GM19035 (cell line): ENCODE data around the gene SEMA4F.

Experiments
- ATAC-seq: cut with Tn5 transposase; IDR thresholded peaks from one replicate; pipeline ENCODE4 v1.9.1; 2021; ENCODE audit not compliant: unreplicated experiment

SEMA4F gene

DNA sequence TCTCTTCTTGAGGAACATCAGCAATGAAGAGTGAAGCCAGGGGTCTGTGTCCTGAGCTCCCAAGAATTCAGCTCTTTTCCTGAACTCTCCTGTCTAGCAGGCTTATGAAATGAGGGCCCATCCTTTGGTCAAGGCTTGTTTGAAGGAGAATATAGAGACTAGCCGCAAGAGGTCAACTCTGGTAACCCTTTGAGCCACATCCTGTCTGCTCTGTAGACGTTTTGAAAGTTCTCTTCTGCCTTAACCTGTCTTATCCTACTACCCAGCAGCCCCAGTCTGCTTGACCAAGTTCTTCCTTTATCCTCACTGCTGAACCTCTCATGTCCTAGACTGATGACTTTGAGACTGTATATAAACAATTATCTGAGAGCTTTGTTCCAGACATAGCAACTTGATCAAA, 5.4 kb downstream of the SEMA4F start:
- no peak for ATAC-seq

GRCh38 chr2:74668087-74668486, 14.0 kb downstream of the SEMA4F start:
- no peak for ATAC-seq

GRCh38 chr2:74670263-74670662, 16.2 kb downstream of the SEMA4F start:
- ATAC-seq: no peak

GRCh38 chr2:74671479-74671878, 17.4 kb downstream of the SEMA4F start:
- ATAC-seq: no peak

DNA sequence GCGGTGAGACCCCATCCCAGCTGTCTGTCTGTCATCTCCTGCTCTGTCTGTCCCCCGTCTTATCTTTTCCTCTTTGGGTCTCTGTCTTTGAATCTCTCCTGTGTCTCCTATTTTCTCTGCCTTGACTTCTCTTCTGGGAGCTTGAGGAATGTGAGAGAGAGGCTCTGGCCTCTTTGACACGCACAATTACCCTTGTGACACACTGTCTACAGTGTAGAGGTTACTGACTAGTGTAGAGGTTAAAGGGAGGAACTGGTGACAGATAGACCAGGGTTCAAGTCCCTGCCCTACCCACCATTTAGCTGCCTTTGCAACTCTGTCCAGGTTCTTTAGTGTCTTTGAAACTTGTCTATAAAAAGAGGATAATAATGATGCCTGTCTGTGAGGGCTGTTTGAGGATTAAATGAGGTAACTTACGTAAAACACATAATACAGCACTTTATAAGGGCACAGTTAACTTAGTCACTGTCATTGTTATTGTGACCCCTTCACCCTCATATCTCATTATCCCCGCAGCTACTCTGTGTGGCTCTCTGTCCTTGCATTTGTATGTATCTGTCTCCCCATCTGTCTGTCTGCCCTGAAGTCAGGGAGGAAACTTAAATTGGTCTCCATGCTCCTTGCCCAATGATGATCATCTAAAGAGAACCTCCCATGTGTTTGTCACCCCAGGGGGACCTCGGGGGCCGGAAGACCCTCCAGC, 19.9 kb downstream of the SEMA4F start:
- ATAC-seq: no peak

- no peak for ATAC-seq
Measured at GRCh38 chr2:74675090-74675489, 21.0 kb downstream of the SEMA4F start.

DNA sequence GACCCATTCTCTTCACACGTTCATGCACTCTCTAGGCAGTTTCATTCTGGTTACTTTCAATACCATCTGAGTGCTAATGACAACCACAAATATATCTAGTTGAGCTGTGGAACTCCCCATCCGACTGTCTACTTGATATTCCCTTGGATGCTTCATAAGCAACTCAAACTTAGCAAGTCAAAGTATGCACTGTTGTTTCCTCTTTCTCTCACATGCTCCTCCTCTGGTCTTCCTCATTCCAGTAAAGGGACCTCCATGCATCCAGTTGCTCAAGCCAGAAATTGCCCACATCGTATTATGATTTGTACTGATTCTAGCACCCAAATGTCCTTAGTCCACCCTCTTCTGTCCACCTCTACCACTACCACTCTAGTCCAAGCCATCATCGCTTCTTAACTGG, 22.3 kb downstream of the SEMA4F start:
- ATAC-seq: no peak

DNA sequence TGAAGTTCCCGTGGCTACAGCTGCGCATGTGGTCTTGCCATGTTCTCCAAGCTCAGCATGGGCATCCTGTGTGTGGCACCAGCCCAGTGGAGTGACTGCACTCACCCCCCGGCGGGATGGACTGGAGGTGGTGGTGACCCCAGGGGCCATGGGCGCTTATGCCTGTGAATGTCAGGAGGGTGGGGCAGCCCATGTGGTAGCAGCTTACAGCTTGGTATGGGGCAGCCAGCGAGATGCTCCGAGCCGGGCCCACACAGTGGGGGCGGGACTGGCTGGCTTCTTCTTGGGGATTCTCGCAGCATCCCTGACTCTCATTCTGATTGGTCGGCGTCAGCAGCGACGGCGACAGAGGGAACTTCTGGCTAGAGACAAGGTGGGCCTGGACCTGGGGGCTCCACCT, 25.6 kb downstream of the SEMA4F start:
- no peak for ATAC-seq

DNA sequence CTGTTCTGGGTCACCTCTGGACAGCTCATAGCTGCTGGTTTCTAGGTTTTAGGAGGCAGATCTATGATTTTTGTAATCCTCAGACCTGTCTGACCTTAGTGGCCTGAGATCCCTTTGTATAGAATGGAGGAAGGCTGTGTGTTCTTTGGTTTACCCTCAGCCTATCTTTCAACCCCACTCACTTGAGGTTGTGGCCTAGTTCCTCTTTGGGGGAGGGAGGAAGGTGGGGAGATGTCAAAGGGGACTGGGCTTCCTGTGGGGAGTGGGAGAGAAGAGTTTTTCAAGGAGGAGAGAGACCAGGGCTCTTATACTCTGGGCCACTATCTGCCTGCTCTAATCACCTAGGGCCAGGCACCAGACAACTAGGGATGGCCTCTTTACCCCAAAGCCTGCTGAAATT, 28.5 kb downstream of the SEMA4F start:
- ATAC-seq: no peak

DNA sequence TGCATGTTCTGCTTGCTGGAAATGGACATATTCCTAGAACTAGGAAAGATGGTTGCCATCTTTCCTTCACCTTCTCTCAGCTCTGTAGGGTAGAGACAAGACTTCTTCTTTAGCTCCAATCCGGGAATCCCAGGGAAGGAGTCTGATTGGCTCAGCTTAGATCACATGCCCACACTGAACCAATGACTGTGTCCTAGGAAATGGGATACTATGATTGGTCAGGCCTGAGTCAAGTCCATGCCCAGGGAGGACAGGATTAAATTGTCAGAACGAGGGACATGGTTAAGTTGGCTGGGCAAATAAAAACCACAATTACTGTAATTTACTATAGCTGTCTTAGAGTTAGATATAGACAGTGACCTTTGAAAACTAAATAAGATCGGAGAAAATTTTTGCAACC, 31.4 kb downstream of the SEMA4F start:
- no peak for ATAC-seq

DNA sequence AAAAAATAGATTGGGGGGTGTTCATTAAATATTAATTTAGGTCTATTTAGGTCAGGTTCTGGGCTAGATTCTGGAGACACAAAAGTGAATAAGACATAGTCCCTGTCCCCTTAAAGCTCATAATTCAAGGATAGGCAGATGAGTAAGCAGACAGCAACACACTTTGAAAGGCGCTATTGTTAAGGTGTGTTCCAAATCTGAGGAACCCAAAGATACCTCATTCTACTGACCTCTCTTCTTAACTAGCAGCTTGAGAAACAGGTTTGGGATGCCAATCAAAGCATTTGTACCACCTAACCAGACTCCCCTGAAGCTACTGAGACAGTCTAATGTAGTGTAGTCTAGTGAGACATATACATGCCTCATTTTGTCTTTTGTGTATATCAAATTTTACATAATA, 34.8 kb downstream of the SEMA4F start:
- no peak for ATAC-seq

DNA sequence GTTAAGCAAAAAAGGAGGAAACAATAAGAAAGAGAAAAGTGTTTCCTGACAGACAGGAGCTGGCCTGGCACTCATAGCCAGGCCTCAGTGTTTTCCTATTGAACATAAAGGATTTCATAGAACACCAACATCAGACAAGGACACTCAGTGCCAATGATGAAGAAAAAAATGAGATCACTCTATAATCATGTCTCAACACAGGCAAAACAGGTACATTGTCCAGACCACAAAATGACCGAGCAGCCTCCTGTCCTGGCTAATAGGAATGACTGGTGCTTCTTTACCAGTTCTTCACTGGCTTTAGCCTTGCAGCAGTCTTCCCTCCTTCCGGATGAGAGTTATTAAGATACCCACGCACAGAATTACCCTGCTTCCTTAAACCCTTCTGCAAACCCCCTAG, 35.6 kb downstream of the SEMA4F start:
- ATAC-seq: no peak

- peak; percentile 84 for ATAC-seq
Measured at GRCh38 chr2:74690571-74690970, 36.5 kb downstream of the SEMA4F start.

GRCh38 chr2:74691929-74692328, 37.9 kb downstream of the SEMA4F start:
- no peak for ATAC-seq

DNA sequence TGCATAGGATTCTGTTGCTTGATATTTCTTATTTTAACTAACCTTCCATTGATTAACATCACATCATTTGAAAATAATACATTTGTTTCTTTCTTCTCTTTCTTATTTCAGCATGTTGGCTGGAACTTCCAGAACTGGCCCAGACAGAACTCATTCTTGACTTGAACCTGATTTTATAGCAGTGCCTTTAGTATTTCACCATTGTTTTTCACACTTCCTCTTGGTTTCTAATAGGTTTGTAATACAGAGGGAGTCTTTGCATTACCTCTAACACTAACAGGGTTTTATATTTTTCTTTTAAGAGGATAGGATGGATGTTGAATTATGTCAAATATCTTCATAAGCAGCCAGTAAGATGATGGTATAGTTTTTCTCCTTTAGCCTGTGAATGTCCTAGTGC, 39.2 kb downstream of the SEMA4F start:
- ATAC-seq: no peak

- no peak for ATAC-seq
Measured at GRCh38 chr2:74693668-74694067, 39.6 kb downstream of the SEMA4F start.

DNA sequence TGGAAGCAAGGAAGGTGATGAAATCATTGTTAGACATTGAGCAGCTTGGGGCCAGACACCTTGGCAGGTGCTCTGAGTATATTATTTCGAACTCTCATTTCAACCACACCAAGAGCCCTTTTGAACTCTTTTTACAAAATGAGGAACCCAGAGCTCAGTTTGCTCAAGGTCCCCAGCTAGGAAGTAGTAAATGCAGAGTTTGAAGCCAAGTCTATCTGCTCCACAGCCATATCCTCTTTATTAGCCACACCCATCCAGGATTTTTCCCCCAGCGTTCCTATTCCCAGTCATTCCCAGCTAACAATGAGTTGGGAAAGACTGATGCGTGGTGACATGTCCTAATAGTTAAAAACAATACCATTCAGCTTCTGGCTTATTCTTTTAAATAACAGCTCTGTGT, 40.2 kb downstream of the SEMA4F start:
- no peak for ATAC-seq

DNA sequence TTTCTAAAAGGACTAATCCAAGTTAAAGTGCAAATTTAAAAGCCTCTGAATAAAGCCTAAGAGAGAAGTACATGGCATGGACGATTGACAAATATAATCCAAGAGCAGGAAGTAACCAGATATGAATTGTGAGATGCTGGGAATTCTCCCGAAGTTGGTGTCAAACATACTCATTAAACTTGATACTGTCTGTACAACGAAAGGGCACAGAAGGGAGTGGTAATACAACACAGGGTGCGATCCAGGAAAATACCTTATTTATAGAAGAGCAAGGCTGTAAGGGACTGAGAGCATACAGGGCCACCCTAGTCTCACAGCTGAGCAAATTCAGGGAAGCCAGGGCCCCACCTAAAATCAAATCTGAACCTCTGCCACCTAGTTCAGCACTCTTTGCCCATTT, 41.6 kb downstream of the SEMA4F start:
- no peak for ATAC-seq

DNA sequence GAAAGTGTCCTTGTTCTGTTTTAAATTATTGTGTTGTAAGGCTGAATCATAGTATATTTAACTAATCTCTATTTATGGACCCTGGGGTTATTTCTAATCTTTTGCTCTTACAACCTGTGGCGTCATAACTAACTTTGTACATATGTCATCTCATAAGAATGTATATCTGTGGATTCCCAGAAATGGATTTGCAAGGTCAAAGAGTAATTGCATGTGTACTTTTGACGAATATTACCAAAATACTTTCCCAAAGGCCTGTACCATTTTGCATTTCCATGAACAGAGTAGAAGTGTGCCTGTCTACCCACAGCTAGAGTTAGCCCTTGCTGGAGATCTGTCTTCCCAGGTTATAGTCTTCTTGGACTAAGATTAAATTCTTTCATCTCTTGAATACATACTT, 42.8 kb downstream of the SEMA4F start:
- no peak for ATAC-seq

DNA sequence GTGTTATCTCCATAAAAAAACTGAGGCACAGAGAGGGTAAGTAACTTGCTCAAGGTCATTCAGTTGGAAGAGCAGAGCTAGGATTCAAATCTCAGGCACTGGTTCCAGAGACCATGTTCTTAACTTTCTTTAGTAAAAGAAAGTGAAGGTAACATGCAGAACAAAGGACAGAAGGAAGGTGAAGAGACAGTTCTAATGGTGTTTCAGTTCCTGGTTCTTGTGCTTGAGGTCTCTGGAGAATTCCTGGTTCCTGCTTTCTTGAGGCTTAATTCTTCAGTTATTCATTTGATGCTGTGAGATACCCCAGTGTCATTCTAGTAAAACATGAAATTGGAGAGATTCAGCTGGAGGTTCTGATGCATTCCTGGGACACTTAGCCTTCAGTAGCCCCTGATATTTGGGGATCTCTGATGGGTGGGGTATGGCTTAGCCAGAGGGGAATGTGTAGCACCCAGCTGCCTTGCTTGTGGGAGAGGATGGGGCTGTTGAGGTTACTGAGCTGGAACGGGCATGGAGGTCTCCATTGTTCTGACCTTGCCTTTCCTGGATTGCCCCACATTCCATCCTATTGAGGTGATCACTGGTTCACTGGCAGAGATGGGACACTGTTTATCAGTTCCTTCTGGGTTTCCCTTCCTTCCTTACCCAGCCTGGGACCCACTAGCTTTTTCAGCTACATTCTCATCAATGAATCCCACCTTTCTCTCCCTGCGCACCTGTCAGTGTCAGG, 46.8 kb downstream of the SEMA4F start:
- ATAC-seq: no peak

- ATAC-seq: no peak
Measured at GRCh38 chr2:74702001-74702715, 48.1 kb downstream of the SEMA4F start.

DNA sequence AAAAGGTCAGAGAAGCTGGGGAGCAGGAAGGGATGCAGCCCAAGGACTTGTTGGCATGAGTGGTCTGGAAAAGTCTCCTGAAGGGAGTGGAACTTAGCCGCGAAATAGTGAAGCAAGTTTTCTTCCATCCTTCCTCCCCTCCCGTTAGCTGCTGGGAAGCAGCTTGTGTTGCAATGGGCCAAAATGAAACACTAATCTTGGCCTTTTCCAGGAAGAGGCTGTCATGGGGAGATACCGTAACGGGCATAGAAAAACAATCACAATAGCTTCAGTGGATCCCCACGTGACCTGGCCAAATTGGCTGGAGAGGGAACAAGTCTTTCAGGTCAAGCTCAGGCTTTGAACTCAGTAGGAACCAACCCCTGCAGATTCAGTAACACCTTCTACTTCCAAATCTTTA, 49.3 kb downstream of the SEMA4F start:
- ATAC-seq: no peak
